Posterior cingulate gyrus (tissue), 11 donors: ENCODE results near the gene ZBTB20.
A peak's percentile ranks its signal among the peaks of the same experiment; 100 is the strongest.

Experiments used
- DNase-seq, 10 donors: peaks; one replicate each; pipeline versions ENCODE4 v3.0.0 to v3.0.0-alpha.2; 2020 to 2021; ENCODE audit warnings: mixed read lengths in 3 of 10
- intact Hi-C: fragments of 100-400 bp; cut with DNase I; formaldehyde crosslinking; loops from one replicate; pipeline ENCODE4 v1.15.1; 2023

ZBTB20 gene

DNA sequence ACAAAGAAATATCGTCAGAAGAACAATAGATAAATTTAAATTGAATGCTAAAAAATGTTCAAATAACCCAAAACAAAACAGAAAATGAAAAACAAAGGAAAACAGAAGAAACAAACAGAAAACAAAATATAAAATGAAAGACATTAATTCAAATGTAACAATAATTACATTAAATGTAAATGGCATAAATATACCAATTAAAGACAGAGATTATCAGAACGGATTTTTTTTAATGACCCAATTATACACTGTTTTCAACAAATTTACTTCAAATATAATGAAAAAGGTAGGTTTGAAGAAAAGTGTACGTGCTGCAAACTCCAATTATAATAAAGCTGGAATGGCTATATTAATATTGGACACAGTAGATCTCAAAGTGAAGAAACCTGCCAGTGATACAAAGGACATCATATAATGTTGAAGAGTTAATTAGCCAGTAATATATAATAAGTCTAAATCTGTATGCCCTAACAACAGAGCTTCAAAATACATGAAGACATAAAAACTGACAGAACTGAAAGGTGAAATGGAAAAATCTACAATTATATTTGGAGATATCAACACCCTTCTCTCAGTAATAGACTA is 193.8 kb downstream of the ZBTB20 start:
- intact Hi-C loops: no loop called here
- DNase-seq: no peak

DNA sequence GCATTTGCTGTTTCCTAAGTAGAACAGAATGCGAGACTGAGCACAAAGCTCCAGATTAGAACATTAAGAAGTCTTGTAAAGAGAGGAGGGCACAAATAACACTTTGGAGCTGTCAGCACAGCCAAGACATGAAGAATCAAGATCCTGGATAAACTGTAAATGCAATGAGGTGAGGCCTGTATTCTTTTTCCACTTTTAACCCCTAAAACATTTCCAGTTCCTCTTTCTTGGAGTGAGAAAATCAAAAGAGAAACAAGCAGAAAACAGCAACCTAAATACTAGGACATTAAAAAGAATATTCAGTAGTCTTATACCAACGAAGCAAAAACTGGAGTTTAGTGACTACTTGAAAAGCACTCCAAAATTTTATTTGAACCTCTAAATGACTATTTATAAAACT is 204.3 kb downstream of the ZBTB20 start:
- intact Hi-C loops: no loop called here
- DNase-seq: no peak

DNA sequence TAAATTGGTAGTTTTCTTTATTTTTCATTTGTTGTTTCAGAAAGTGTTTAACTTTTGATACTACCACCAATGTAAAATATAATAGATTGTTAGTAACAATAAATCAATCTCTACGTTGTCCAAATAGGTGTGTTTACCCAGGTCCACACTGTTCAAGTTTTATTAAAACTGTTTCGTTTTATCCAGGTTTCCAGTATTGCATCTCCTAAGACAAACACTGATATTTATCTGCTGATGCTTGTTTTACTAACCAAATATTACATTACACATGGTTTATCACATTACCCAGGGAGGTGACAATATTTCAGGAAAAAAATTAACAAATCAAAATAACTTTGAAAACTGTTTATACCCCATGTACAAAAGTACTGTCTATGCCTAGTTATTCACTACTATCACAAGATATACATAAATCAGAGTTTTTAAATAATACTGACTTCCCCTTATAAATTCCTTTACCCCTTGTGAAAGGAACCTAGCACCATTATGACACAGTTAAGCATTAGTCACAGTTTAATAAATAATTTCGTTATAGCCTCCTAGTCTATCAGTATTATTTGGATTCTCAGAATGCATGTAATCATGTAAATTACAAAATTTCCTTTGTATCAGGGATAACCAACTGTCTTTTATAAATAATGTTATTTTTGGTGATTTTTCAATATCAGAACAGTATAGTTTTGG is 205.3 kb downstream of the ZBTB20 start:
- DNase-seq: no peak
- intact Hi-C loops: no loop called here

DNA sequence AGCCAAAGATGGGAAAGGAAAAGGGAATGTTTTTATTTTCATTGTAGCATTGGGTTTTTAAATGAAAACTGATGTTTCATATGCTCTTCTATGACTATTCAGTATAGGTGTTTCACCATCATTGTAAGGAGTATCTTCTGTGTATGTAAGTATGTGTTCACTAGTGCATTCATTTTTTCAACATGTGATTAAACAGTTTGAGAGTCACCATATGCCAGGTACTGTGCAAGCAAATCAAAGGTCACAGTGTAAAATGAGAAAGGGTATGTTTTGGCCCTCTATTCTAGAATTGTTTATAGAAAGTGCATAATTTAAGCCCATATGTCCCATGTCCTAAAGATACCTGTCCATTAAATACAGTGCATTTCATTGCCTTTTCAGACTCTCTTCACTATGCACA is 207.2 kb downstream of the ZBTB20 start:
- intact Hi-C loops: no loop called here
- DNase-seq: no peak

DNA sequence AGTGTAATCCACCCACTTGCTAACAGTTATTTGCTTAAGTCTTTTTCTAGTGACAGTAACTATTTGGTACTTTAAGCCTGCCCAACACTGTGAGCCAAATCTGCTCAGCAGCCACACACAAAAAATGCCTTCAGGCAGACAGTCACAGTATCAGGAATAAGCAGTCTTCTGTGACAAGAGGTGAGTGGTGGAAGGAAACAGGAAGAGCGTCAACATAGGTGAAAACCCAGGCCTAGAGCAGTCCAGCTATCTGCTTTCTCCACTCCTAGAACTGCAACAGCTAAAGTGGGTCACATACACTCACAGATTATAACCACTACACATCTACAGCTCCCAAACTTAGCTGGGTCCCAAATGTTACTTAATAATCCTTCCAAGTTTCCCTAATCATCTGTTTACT is 213.7 kb downstream of the ZBTB20 start:
- no peak for DNase-seq
- intact Hi-C loops: no loop called here

GRCh38 chr3:114929971-114930732 is 216.9 kb downstream of the ZBTB20 start:
- intact Hi-C loops: no loop called here
- DNase-seq: peak in 2 of 10 donors; percentile 39 to 70

GRCh38 chr3:114928989-114929640 is 218.0 kb downstream of the ZBTB20 start:
- intact Hi-C loops: no loop called here
- no peak for DNase-seq

DNA sequence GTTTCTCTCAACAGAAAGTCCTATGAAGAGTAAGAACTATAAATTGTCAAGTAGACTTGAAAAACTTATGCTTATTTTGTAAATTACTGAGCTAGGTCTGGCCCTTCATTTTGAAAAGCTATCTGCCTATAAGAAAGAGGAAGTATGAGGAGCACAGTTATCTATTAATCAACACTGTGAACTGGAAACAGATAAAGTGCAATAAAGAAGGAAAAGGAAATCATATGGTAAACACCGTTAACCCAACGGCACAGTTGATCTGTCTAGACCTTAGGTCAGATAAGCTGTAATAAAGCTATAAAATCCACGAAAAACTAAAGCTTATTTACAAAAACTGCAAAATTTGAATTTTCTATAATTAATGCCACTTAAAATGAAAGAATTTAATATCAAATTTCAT is 242.5 kb downstream of the ZBTB20 start:
- intact Hi-C loops: no loop called here

DNA sequence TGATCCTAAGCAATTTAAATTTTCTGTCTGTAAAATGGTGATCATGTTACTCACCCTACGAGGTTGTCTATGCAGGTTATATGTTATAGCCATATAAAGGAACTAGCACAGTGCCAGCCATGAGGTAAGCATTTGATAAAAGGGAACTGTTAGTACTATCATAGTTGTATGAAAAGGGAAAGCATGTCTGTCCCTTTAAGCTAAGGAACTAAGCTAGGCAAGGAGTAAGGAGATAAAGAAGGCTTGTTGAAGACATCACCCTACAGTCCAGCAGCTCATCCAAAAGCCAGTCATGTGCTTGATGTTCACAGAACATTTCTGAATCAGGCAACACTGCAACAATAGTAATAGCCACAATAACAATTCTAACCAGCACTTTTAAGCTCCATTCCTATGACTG is 243.9 kb downstream of the ZBTB20 start:
- DNase-seq: no peak
- intact Hi-C loops: no loop called here

More for the DNA sequence above, 242.5 kb downstream of the ZBTB20 start:
- no peak for DNase-seq

DNA sequence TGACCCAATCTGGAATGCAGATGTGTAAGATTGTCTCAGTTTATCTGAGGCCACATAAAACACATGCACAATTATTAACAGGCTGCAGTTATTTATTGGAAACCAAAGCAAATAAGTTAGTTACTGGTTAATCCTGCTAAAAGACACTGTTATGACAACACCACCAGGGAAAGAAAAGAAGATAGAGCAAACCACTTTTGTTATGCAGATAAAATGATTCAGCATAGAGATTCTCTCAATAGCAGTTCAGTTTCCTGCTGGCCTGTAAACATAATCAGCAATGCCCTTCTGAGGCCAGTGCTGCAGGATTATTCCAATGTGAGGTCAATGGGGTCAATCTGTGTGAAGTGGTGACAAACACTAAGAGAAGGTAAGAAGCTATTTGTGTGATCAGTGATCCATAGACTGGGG is 244.4 kb downstream of the ZBTB20 start:
- no peak for DNase-seq
- intact Hi-C loops: no loop called here

- no peak for DNase-seq
- intact Hi-C loops: no loop called here
These were observed 246.2 kb downstream of the ZBTB20 start for GRCh38 chr3:114900908-114901307.

DNA sequence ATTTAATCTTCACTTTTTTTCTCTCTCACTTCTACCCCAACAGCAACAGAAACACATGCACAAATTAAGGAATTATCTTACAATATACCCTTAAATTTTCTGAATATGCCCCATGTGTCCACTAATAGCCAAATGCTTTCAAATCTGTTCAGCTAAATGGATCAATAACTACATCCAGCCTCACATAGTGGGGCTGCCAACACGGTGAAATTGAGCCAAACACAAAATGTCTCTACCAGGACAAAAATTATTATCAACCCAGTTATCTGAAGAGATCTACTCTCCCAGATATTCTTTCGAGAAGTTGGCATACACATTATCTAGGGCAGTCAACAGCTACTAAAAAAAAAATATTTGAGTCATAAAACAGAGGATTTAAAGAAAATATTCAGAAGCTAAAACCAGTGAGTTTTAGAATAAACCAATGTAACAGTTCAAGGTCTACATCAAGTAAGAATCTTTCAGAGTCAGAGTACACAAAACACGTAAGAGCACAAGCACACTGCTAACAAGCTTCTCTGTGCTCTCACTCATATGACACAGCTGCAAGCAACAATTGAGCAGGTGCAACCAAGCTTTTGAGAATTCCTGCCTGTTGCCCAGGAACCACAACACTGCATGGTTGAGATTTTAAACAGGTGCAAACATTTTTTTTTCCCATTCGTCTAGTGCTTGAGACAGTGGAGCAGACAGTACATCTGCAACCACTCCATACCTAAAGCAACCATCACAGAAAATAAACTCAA is 247.7 kb downstream of the ZBTB20 start:
- DNase-seq: peak in 1 of 10 donors; percentile 38

GRCh38 chr3:114896978-114897377 is 250.1 kb downstream of the ZBTB20 start:
- DNase-seq: no peak

More for the DNA sequence above, 247.7 kb downstream of the ZBTB20 start:
- intact Hi-C loops: no loop called here

DNA sequence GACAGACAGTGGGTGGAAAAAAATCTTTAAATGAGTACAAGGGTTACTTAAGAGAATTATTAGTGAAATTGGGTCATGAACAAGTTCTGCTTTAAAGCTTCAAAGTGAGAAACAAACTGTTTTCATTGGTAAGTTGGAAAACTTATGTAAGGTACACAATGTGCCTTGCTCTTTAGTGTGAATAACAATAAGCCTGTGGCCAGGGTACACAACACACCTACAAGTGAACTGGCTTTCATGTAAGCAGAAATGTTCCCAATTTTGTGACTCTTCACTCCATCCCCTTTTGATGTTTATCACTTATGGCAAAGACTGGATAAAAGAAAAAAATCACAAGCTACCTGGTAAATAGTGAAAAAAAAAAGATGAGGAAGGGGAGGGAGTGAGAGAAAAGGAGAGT is 253.7 kb downstream of the ZBTB20 start:
- intact Hi-C loops: no loop called here
- no peak for DNase-seq

More at GRCh38 chr3:114896978-114897377, 250.1 kb downstream of the ZBTB20 start:
- intact Hi-C loops: no loop called here

GRCh38 chr3:114892880-114893279 is 254.2 kb downstream of the ZBTB20 start:
- DNase-seq: peak in 1 of 10 donors; percentile 8
- intact Hi-C loops: no loop called here

DNA sequence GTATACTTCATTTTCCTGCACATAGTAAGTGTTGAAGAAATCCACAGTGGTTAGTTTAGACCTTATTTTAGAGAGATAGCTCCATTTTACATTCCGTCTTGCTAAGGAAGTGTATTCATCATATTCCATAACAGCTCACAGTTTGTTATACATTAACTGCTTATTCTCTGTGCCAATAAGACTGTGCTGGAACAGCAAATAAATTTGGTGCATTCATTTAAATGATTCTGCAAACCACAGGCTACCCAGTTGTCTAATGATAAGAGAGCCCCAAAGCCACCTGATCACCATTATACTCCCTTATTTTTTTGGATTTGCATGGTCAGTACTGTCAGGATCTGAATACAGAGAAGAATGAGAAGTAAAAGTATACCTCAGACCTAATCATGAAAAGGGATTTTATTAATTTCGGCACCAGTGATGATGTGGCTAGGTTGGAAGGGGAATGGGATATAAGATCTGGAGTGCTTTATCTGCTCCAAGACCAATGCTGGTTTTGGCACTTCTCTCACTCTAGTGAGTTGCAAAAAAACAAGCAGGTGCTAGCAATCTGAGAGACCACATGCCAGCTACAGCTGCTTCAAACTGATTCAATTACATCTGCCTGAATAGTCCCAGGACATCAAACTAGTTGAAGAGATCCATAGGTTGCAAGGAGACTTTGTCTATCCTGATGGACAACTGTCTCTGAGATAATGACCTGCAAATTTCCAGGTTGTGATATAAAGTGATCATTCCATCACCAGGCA is 254.8 kb downstream of the ZBTB20 start:
- intact Hi-C loops: no loop called here
- no peak for DNase-seq

GRCh38 chr3:114887806-114888205 is 259.3 kb downstream of the ZBTB20 start:
- no peak for DNase-seq
- intact Hi-C loops: no loop called here

DNA sequence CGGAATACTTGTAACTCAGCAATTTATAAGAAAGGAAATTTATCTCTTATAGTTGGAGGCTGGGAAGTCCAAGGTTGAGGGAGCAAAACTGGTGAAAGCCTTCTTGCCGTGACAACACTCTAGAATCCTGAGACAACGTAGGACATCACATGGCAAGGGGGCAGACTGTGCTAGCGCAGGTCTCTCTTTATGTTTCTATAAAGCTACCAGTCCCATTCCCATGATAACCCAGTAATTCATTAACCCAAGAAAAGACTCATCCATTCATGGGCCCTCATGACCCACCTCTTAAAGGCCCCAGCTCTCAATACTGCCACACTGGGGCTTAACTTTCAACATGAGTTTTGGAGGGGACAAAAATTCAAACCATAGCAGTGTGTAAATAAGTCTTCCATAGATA is 260.2 kb downstream of the ZBTB20 start:
- intact Hi-C loops: no loop called here
- DNase-seq: no peak

DNA sequence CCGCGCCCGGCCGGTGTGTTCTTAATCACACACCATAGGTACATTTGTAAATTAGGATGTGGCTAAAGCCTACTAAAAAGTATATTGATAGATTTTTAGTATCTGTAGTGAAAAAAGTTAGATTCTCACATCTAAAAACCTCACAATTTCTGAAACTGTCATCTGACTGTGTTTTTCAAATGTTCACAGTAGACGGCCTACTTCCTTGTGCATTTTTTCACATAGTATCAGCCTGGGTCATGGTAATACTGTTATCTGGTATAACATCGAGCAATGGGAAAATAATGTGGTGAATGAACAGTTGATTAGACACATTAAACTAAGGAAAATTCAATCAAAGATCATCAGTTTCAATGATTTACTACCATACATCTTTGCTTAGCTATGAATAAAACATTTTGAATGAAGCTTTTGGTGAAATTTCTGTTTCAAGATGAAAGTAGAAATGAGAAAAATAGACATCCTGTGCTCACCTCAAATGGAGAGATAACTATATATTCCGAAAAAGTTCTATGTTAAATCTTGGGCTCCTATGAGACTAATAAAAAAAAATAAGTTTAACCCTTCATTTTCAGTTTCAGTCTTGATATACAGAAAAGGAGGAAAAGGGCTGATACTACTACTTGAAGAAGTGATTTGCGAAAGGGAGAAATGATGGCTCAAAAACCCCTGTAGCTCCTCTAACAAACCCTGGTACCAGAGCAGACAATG is 262.7 kb downstream of the ZBTB20 start:
- DNase-seq: no peak
- intact Hi-C loops: no loop called here
